Fibroblast of lung (primary cell): Measurements from ENCODE around the gene HAND1. TPM values are rescaled to one million over a fixed set of nuclear protein-coding genes. Genes with fewer than 3 reads are reported as not detected.

Source experiments
- DNase-seq, 2 donors: peaks; one replicate each; pipeline versions ENCODE4 v3.0.0 to v3.0.0-alpha.2; 2010; ENCODE audit warnings: low read depth in 2 of 2
- H2AFZ ChIP-seq: 2 replicates; pipeline ENCODE4 v1.5.1; 2012; ENCODE audit warnings: low read length, control low read depth, inconsistent platforms
- H3K27ac ChIP-seq: 2 replicates; pipeline ENCODE4 v1.5.1; 2011; ENCODE audit warnings: low read length, control low read depth; ENCODE audit not compliant: insufficient read depth
- H3K27me3 ChIP-seq: 2 replicates; pipeline ENCODE4 v1.5.1; 2011; ENCODE audit warnings: mild to moderate bottlenecking, low read length; ENCODE audit not compliant: control insufficient read depth, insufficient read depth
- H3K36me3 ChIP-seq: 2 replicates; pipeline ENCODE4 v1.5.1; 2011; ENCODE audit warnings: low read length; ENCODE audit not compliant: control insufficient read depth, insufficient read depth
- H3K4me1 ChIP-seq: 2 replicates; pipeline ENCODE4 v1.5.1; 2011; ENCODE audit warnings: low read length; ENCODE audit not compliant: control insufficient read depth, insufficient read depth; ENCODE audit errors: extremely low read depth
- H3K4me2 ChIP-seq: 2 replicates; pipeline ENCODE4 v1.5.1; 2011; ENCODE audit warnings: low read length, control low read depth; ENCODE audit not compliant: insufficient read depth; ENCODE audit errors: extremely low read depth
- H3K4me3 ChIP-seq, 4 experiments: fragments of 200-600 bp in 1 of 4; sonication (generic) in 1 of 4; replicated peaks in 1 of 4; 2 replicates each; pipeline ENCODE4 v1.5.1; 2011 to 2016; ENCODE audit warnings: low read length in 4 of 4, low read depth in 3 of 4, mild to moderate bottlenecking in 3 of 4, control low read depth in 2 of 4, inconsistent platforms in 1 of 4, mixed read lengths in 1 of 4; ENCODE audit not compliant: insufficient read depth in 1 of 4; ENCODE audit errors: control extremely low read depth in 1 of 4
- H3K79me2 ChIP-seq: 2 replicates; pipeline ENCODE4 v1.5.1; 2012; ENCODE audit warnings: mild to moderate bottlenecking, low read length, inconsistent platforms; ENCODE audit not compliant: control insufficient read depth, insufficient read depth
- H3K9ac ChIP-seq: 2 replicates; pipeline ENCODE4 v1.5.1; 2011; ENCODE audit warnings: mild to moderate bottlenecking, low read length, control low read depth; ENCODE audit not compliant: insufficient read depth
- H3K9me3 ChIP-seq: 2 replicates; pipeline ENCODE4 v1.5.1; 2012; ENCODE audit warnings: low read depth, low read length; ENCODE audit not compliant: control insufficient read depth, insufficient read depth
- H4K20me1 ChIP-seq: 2 replicates; pipeline ENCODE4 v1.5.1; 2011; ENCODE audit warnings: low read length; ENCODE audit not compliant: control insufficient read depth, insufficient read depth; ENCODE audit errors: extremely low read depth
- CTCF ChIP-seq, 2 donors: IDR thresholded peaks in 1 of 2; conservative IDR thresholded peaks in 1 of 2; 1 replicate in 1 of 2; 2 replicates in 1 of 2; pipeline ENCODE4 v1.5.1; 2011 to 2012; ENCODE audit warnings: low read length in 2 of 2, control low read depth in 1 of 2, inconsistent platforms in 1 of 2, low read depth in 1 of 2, mild to moderate bottlenecking in 1 of 2
- EZH2 ChIP-seq: IDR thresholded peaks from 2 replicates; pipeline ENCODE4 v1.5.1; 2012; ENCODE audit warnings: low read length, control low read depth, mild to moderate bottlenecking; ENCODE audit errors: missing control alignments
- polyA plus RNA-seq, 2 donors: library from polyadenylated mRNA; depleted of rRNA in 1 of 2; stranded (reverse) in 1 of 2; unstranded in 1 of 2; fragments of >200 nt; gene quantifications; 2 replicates each; pipeline ENCODE4 v1.2.1, GENCODE V29; 2011 to 2012; ENCODE audit warnings: missing spikeins in 1 of 2
- total RNA-seq: library from RNA; depleted of rRNA; stranded (reverse); fragments of >200 nt; gene quantifications from 2 replicates; pipeline ENCODE4 v1.2.1, GENCODE V29; 2014

The HAND1 gene
- total and polyA plus RNA-seq, 2 donors (not counting 1 experiment from before 2014, with no cell fraction given), result not detected

DNA sequence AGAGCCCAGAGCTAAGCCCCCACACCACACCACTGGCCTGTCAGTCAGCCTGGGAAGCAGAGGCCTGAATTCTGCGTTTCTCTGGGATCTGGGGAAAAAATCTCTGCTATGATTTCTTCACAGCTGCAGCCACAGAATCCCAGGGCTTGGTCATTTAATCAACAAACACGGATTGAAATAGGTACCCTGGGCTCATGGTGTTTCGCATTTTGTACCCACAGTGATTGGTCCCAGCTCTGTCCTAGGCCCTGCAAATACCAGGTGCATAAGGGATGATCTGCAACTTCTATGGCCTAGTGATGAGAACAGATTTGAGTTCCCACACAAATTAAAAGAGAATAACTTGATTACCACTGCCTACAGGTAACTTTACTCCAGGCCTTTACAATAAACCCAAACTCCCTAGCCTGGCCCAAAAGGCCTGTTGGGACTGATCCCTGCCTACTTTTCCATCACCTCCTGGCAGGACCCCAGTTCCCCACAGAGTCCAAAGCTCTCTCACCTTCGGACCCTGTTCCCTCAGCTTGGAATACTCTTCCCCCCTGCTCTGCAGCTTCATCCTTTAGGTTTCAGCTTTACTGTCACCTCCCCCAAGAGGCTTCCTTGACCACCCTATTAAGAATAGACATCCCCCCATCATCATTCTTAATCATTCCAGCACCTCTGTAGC lies 46.9 kb downstream of the HAND1 start:
- H3K36me3 ChIP-seq, result no peaks in the 10 kb centered on the region
- H3K27ac ChIP-seq, result no peak overlapping the region
- H2AFZ ChIP-seq, result no peak overlapping the region
- no peak for DNase-seq
- TF ChIP-seq CTCF (conservative IDR thresholded peaks at IDR 0.05 in 1 of 2, IDR thresholded peaks at IDR 0.05 in 1 of 2; ENCODE audit: low read depth in 1 of 2, low read length in 2 of 2), result no peak
- no peak for TF ChIP-seq EZH2
- no peaks in the 10 kb centered on the region for H3K9me3 ChIP-seq
- H3K4me2 ChIP-seq, result no peak overlapping the region
- H4K20me1 ChIP-seq, result no peaks in the 10 kb centered on the region
- H3K27me3 ChIP-seq, result no peaks in the 10 kb centered on the region
- H3K79me2 ChIP-seq, result no peaks in the 10 kb centered on the region
- no peak overlapping the region for H3K9ac ChIP-seq
- no peaks in the 10 kb centered on the region for H3K4me1 ChIP-seq
- no peak overlapping the region for H3K4me3 ChIP-seq

GRCh38 chr5:154430466-154430865 lies 47.6 kb downstream of the HAND1 start:
- no peaks in the 10 kb centered on the region for H4K20me1 ChIP-seq
- H2AFZ ChIP-seq, result no peak overlapping the region
- H3K27me3 ChIP-seq, result no peaks in the 10 kb centered on the region
- no peaks in the 10 kb centered on the region for H3K79me2 ChIP-seq
- no peak overlapping the region for H3K9ac ChIP-seq
- no peak for DNase-seq
- H3K27ac ChIP-seq, result no peak overlapping the region
- no peaks in the 10 kb centered on the region for H3K36me3 ChIP-seq
- no peak overlapping the region for H3K4me2 ChIP-seq
- TF ChIP-seq CTCF (conservative IDR thresholded peaks at IDR 0.05 in 1 of 2, IDR thresholded peaks at IDR 0.05 in 1 of 2; ENCODE audit: low read depth in 1 of 2, low read length in 2 of 2), result no peak
- TF ChIP-seq EZH2, result no peak
- H3K9me3 ChIP-seq, result no peaks in the 10 kb centered on the region
- H3K4me1 ChIP-seq, result no peaks in the 10 kb centered on the region
- no peak overlapping the region for H3K4me3 ChIP-seq

GRCh38 chr5:154429341-154429740 lies 48.7 kb downstream of the HAND1 start:
- H3K27me3 ChIP-seq, result no peaks in the 10 kb centered on the region
- H3K9ac ChIP-seq, result no peak overlapping the region
- no peak overlapping the region for H3K27ac ChIP-seq
- TF ChIP-seq CTCF (conservative IDR thresholded peaks at IDR 0.05 in 1 of 2, IDR thresholded peaks at IDR 0.05 in 1 of 2; ENCODE audit: low read depth in 1 of 2, low read length in 2 of 2) (no peak), EZH2 (no peak)
- H3K4me1 ChIP-seq, result no peaks in the 10 kb centered on the region
- no peaks in the 10 kb centered on the region for H3K9me3 ChIP-seq
- no peaks in the 10 kb centered on the region for H4K20me1 ChIP-seq
- H3K36me3 ChIP-seq, result no peaks in the 10 kb centered on the region
- H3K79me2 ChIP-seq, result no peaks in the 10 kb centered on the region
- DNase-seq, result no peak
- H3K4me2 ChIP-seq, result no peak overlapping the region
- H2AFZ ChIP-seq, result no peak overlapping the region
- H3K4me3 ChIP-seq, result no peak overlapping the region
